ENCODE data around the gene ITGA3.

GRCh38 chr17:50135316-50136095 lies 79.6 kb downstream of the ITGA3 start:
- TF ChIP-seq CTCF (IDR thresholded peaks at IDR 0.05) (no peak), EP300 (IDR thresholded peaks at IDR 0.05) (no peak), POLR2A (IDR thresholded peaks at IDR 0.05) (no peak), POLR2AphosphoS5 (IDR thresholded peaks at IDR 0.05) (no peak)
